ENCODE data around the gene LYZL1. TPM values are rescaled to one million over a fixed set of nuclear protein-coding genes. Genes with fewer than 3 reads are reported as not detected.

Gene LYZL1
- total and polyA plus RNA-seq, 8 donors, result not detected

DNA sequence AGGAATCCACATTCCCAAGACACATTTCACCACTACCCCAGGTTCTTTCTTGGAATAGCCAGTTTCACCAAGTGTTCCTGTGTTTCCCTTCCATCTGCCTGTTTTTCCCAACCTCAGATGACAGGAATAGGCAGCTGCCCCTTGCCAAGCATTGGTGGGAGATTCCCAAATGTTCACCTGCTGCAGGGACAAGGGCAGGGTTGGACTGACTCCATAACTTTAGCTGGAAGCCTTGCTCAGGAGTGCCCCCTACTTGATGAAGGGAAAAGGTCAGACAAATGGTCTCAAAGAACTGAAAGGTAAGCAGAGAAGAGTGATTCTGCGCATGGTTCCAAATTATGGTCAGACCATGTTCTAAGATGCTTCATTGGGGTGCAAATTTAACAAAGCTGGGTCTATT is 45.1 kb upstream of the LYZL1 start:
- Histone ChIP-seq H3K4me1 (no peaks in the 10 kb centered on the region), H3K27me3 (no peaks in the 10 kb centered on the region), H3K27ac (no peak overlapping the region), H3K36me3 (no peaks in the 10 kb centered on the region), H3K4me3 (no peak overlapping the region), H3K9me3 (no peaks in the 10 kb centered on the region)
- ATAC-seq (peak; percentile 44), DNase-seq (no peak)
- TF ChIP-seq, protein P1, sequence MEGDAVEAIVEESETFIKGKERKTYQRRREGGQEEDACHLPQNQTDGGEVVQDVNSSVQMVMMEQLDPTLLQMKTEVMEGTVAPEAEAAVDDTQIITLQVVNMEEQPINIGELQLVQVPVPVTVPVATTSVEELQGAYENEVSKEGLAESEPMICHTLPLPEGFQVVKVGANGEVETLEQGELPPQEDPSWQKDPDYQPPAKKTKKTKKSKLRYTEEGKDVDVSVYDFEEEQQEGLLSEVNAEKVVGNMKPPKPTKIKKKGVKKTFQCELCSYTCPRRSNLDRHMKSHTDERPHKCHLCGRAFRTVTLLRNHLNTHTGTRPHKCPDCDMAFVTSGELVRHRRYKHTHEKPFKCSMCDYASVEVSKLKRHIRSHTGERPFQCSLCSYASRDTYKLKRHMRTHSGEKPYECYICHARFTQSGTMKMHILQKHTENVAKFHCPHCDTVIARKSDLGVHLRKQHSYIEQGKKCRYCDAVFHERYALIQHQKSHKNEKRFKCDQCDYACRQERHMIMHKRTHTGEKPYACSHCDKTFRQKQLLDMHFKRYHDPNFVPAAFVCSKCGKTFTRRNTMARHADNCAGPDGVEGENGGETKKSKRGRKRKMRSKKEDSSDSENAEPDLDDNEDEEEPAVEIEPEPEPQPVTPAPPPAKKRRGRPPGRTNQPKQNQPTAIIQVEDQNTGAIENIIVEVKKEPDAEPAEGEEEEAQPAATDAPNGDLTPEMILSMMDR (IDR thresholded peaks at IDR 0.05), result no peak
- intact Hi-C loops (cut with DNase I), result no loop called here

DNA sequence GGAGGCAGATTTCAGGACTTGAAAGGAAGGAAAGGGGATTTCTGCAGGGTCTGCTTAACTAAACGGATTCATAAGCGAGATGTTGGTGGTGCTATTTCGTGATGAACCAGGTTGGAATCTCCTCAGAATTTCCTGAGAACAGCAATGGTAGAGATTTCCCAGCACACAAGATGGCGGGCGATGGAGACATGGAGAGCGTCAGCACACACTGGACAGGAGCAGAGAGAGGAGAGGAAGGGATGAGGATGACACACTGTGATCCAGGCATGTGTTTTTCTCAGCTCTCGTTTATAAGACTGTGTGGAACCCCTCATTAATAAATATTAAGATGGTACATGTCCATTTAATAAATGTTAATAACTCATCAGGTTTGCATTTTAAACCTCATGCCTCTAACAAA is 43.9 kb upstream of the LYZL1 start:
- no peaks in the 10 kb centered on the region for H3K9me3 ChIP-seq
- no peak for DNase-seq
- ATAC-seq, result no peak
- H3K27ac ChIP-seq, result no peak overlapping the region
- TF ChIP-seq, protein P1 (IDR thresholded peaks at IDR 0.05), result no peak
- H3K4me1 ChIP-seq, result no peaks in the 10 kb centered on the region
- H3K4me3 ChIP-seq, result no peak overlapping the region
- no peaks in the 10 kb centered on the region for H3K27me3 ChIP-seq
- no peaks in the 10 kb centered on the region for H3K36me3 ChIP-seq
- intact Hi-C loops (cut with DNase I), result no loop called here

DNA sequence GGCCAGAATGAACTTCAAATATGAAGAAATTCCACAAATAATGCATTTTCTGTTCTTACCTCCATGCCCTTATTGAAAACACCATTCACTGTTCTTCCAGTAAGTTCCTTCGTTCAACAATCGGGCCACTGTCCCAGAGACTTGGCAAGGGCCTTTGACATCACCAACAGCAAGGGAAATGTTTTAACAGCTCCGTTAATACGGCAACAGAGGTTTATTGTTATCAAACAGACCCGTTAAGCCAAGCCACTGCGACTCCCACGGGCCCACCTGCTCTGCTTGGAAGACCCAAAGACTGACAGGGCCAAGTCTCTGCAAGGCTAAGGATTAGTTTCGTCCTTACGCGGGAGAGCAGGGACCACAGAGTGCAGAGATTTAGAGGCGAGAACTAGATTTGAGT is 43.4 kb upstream of the LYZL1 start:
- TF ChIP-seq, protein P1 (IDR thresholded peaks at IDR 0.05), result no peak
- Histone ChIP-seq H3K36me3 (no peaks in the 10 kb centered on the region), H3K4me1 (no peaks in the 10 kb centered on the region), H3K4me3 (no peak overlapping the region), H3K27ac (no peak overlapping the region), H3K9me3 (no peaks in the 10 kb centered on the region), H3K27me3 (no peaks in the 10 kb centered on the region)
- intact Hi-C loops (cut with DNase I), result no loop called here
- ATAC-seq (no peak), DNase-seq (no peak)

DNA sequence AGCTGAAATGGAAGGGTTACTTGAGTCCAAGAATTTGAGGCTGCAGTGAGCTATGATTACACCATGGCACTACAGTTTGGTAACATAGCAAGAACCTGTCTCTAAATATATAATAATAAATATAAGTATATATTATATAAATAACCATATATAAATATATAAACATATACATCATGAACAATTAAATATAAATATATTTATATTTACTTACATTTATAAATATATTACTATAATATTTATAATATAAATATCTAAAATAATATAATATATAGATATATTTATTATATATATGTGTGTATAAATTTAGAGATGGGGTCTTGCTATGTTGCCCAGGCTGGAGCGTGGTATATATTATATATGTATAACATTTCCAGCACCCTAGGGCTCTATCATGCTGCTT is 42.4 kb upstream of the LYZL1 start:
- ATAC-seq, result no peak
- Histone ChIP-seq H3K27me3 (no peaks in the 10 kb centered on the region), H3K9me3 (no peaks in the 10 kb centered on the region), H3K27ac (no peak overlapping the region), H3K36me3 (no peaks in the 10 kb centered on the region), H3K4me3 (no peak overlapping the region), H3K4me1 (no peaks in the 10 kb centered on the region)
- no peak for DNase-seq
- intact Hi-C loops (cut with DNase I), result no loop called here
- TF ChIP-seq, protein P1 (IDR thresholded peaks at IDR 0.05), result no peak

DNA sequence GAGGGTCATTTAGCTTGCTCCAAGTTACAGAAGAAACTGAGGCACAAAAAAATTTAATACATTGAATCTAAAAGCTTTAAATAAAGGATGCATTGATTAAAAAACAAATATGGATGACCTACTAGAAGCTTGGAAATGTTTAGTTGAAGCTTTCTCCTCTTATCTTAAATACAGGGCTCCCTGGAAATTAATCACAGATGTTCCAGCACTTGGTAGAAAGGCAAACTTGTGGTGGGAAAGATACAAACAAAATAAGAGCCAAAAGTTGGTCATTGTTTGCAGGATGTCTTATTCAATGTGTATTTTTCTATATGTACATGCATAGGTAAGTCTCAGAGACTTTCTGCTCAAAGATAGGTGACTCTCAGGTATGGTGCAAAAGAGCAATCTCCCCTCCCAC is 40.7 kb upstream of the LYZL1 start:
- no peaks in the 10 kb centered on the region for H3K4me1 ChIP-seq
- no peaks in the 10 kb centered on the region for H3K36me3 ChIP-seq
- ATAC-seq (no peak), DNase-seq (no peak)
- no peaks in the 10 kb centered on the region for H3K9me3 ChIP-seq
- TF ChIP-seq, protein P1 (IDR thresholded peaks at IDR 0.05), result no peak
- intact Hi-C loops (cut with DNase I), result no loop called here
- no peak overlapping the region for H3K27ac ChIP-seq
- no peak overlapping the region for H3K4me3 ChIP-seq
- peaks cover 0 to 9% of the 10 kb centered on the region in 2 donors for H3K27me3 ChIP-seq
